ENCODE measurements around the gene HSPA14. TPM values are rescaled to one million over a fixed set of nuclear protein-coding genes. Genes with fewer than 3 reads are reported as not detected.

HSPA14 gene
- total RNA-seq, 2 donors from 2014 or later = 30.3 to 32.4 TPM

GRCh38 chr10:14918964-14919363, 80.9 kb downstream of the HSPA14 start:
- DNase-seq (ENCODE audit: low spot score) (no peak), ATAC-seq (no peak)
- peaks cover 60% of the 10 kb centered on the region for H3K36me3 Mint-ChIP-seq
- H3K4me3 Mint-ChIP-seq = no peak overlapping the region
- H3K4me1 Mint-ChIP-seq (ENCODE audit: low read depth in 2 of 2) = peaks cover 6 to 20% of the 10 kb centered on the region in 2 donors
- H3K9me3 Mint-ChIP-seq = no peaks in the 10 kb centered on the region
- peak overlapping the region in 1 of 2 donors; percentile 27 for H3K27ac Mint-ChIP-seq
- no peaks in the 10 kb centered on the region for H3K27me3 Mint-ChIP-seq

Other genes starting within 250 kb of the HSPA14 start
- gene FAM107B, start 63.4 kb upstream of the HSPA14 start, total RNA-seq = 100 to 1,000 TPM; 226 to 255 TPM
- 1 to 10 TPM in 1 of 2 donors, under 1 TPM in 1; 0.48 to 1.0 TPM for gene CDNF, start 269 bp upstream of the HSPA14 start, total RNA-seq
- gene MSANTD7, start within 50 bp of the HSPA14 start, total RNA-seq = 10 to 100 TPM; 25.4 to 30.3 TPM
- 10 to 100 TPM; 20.4 to 40.5 TPM for gene SUV39H2, start 40.6 kb downstream of the HSPA14 start, total RNA-seq
- 10 to 100 TPM; 24.8 to 37.3 TPM for gene DCLRE1C, start 115.8 kb downstream of the HSPA14 start, total RNA-seq
- not detected for gene MEIG1, start 121.1 kb downstream of the HSPA14 start, total RNA-seq
- 1 to 10 TPM in 1 of 2 donors, under 1 TPM in 1; 0.89 to 1.2 TPM for gene OLAH, start 205.6 kb downstream of the HSPA14 start, total RNA-seq